Activated CD8-positive, alpha-beta T cell treated with anti-CD3 and anti-CD28 coated beads for 36 hours (primary cell): ENCODE results near the gene ARSB. TPM values are rescaled to one million over a fixed set of nuclear protein-coding genes. Genes with fewer than 3 reads are reported as not detected.

Source experiments
- ATAC-seq: fragments of 200-7000 bp; cut with Tn5 transposase; one replicate; pipeline ENCODE4 v1.10.0; 2021; ENCODE audit warnings: mild to moderate bottlenecking, moderate library complexity
- CTCF ChIA-PET: fragments of 350-600 bp; sonication (Branson Sonifier 250); formaldehyde crosslinking; loops from one replicate; lab custom pipeline; 2021; ENCODE audit warnings: antibody characterized with exemption; lab: Charles Lee
- POLR2A ChIA-PET: fragments of 350-600 bp; sonication (Branson Sonifier 250); formaldehyde crosslinking; loops from one replicate; lab custom pipeline; 2021; ENCODE audit warnings: antibody characterized with exemption; lab: Charles Lee
- DNase-seq: peaks from one replicate; pipeline ENCODE4 v3.0.0-alpha.2; 2020
- H3K27ac Mint-ChIP-seq: one replicate; pipeline ENCODE4 v1.8.0; 2021; ENCODE audit warnings: mild to moderate bottlenecking, mixed read lengths
- H3K27me3 Mint-ChIP-seq: one replicate; pipeline ENCODE4 v1.8.0; 2021; ENCODE audit warnings: mixed read lengths
- H3K36me3 Mint-ChIP-seq: one replicate; pipeline ENCODE4 v1.8.0; 2021; ENCODE audit warnings: low read depth, mixed read lengths
- H3K4me1 Mint-ChIP-seq: one replicate; pipeline ENCODE4 v1.8.0; 2021; ENCODE audit warnings: low read depth, mixed read lengths
- H3K4me3 Mint-ChIP-seq: one replicate; pipeline ENCODE4 v1.8.0; 2021; ENCODE audit warnings: mild to moderate bottlenecking, moderate library complexity, mixed read lengths
- H3K9me3 Mint-ChIP-seq: one replicate; pipeline ENCODE4 v1.8.0; 2021; ENCODE audit warnings: mixed read lengths
- CTCF ChIP-seq: fragments of 200-600 bp; IDR thresholded peaks from one replicate; pipeline ENCODE4 v1.8.0; 2022; ENCODE audit warnings: antibody characterized with exemption, mild to moderate bottlenecking
- intact Hi-C: fragments of 100-400 bp; cut with micrococcal nuclease; formaldehyde crosslinking; loops from one replicate; pipeline ENCODE4 v1.10.0; 2022
- total RNA-seq, 2 experiments: library from RNA; stranded (reverse); gene quantifications; one replicate each; pipeline ENCODE4 v1.2.3, GENCODE V29; 2021

The ARSB gene
- total RNA-seq, 2 experiments from 2014 or later: 8.8 to 9.1 TPM

GRCh38 chr5:78806544-78806943 lies 178.6 kb downstream of the ARSB start:
- H3K27me3 Mint-ChIP-seq: no peaks in the 10 kb centered on the region
- H3K9me3 Mint-ChIP-seq: peaks cover 6% of the 10 kb centered on the region
- ChIA-PET POLR2A (no interaction called here), CTCF (no interaction called here)
- H3K4me1 Mint-ChIP-seq: no peaks in the 10 kb centered on the region
- H3K36me3 Mint-ChIP-seq: peaks cover 12% of the 10 kb centered on the region
- H3K27ac Mint-ChIP-seq: no peak overlapping the region
- H3K4me3 Mint-ChIP-seq: no peak overlapping the region
- ATAC-seq (no peak), DNase-seq (no peak)
- intact Hi-C loops: no loop called here
- no peak for TF ChIP-seq CTCF

GRCh38 chr5:78805474-78806124 lies 179.5 kb downstream of the ARSB start:
- H3K36me3 Mint-ChIP-seq: peaks cover 21% of the 10 kb centered on the region
- intact Hi-C loops: no loop called here
- ChIA-PET CTCF (no interaction called here), POLR2A (no interaction called here)
- H3K9me3 Mint-ChIP-seq: peaks cover 13% of the 10 kb centered on the region
- DNase-seq: no peak
- no peaks in the 10 kb centered on the region for H3K4me1 Mint-ChIP-seq
- no peak overlapping the region for H3K4me3 Mint-ChIP-seq
- ATAC-seq: no peak
- H3K27me3 Mint-ChIP-seq: no peaks in the 10 kb centered on the region
- no peak overlapping the region for H3K27ac Mint-ChIP-seq
- TF ChIP-seq CTCF: no peak

- ATAC-seq (no peak), DNase-seq (no peak)
- Mint-ChIP-seq H3K27me3 (no peaks in the 10 kb centered on the region), H3K4me1 (no peaks in the 10 kb centered on the region), H3K36me3 (peaks cover 22% of the 10 kb centered on the region), H3K27ac (no peak overlapping the region), H3K9me3 (peaks cover 14% of the 10 kb centered on the region), H3K4me3 (no peak overlapping the region)
- ChIA-PET CTCF (no interaction called here), POLR2A (no interaction called here)
- intact Hi-C loops: no loop called here
- no peak for TF ChIP-seq CTCF
Observed at GRCh38 chr5:78804995-78805394, 180.1 kb downstream of the ARSB start.

- ATAC-seq (no peak), DNase-seq (no peak)
- H3K4me1 Mint-ChIP-seq: no peaks in the 10 kb centered on the region
- H3K4me3 Mint-ChIP-seq: no peak overlapping the region
- no peak overlapping the region for H3K27ac Mint-ChIP-seq
- CTCF ChIA-PET: no interaction called here
- TF ChIP-seq CTCF: no peak
- peaks cover 14% of the 10 kb centered on the region for H3K9me3 Mint-ChIP-seq
- POLR2A ChIA-PET: interaction anchor here (0.6 kb wide), 1 partner anchor 415 kb away, joined by 4 read pairs; no protein-coding TSS in a partner anchor
- intact Hi-C loops: no loop called here
- no peaks in the 10 kb centered on the region for H3K27me3 Mint-ChIP-seq
- peaks cover 28% of the 10 kb centered on the region for H3K36me3 Mint-ChIP-seq
Observed at GRCh38 chr5:78803941-78804340, 181.2 kb downstream of the ARSB start.

- DNase-seq (no peak), ATAC-seq (no peak)
- intact Hi-C loops: no loop called here
- Mint-ChIP-seq H3K27ac (no peak overlapping the region), H3K4me3 (no peak overlapping the region), H3K9me3 (peaks cover 14% of the 10 kb centered on the region), H3K36me3 (peaks cover 28% of the 10 kb centered on the region), H3K4me1 (no peaks in the 10 kb centered on the region), H3K27me3 (no peaks in the 10 kb centered on the region)
- CTCF ChIA-PET: no interaction called here
- POLR2A ChIA-PET: interaction anchor here (0.6 kb wide), 1 partner anchor 415 kb away, joined by 4 read pairs; no protein-coding TSS in a partner anchor
- TF ChIP-seq CTCF: no peak
Observed at GRCh38 chr5:78803353-78803752, 181.8 kb downstream of the ARSB start.
